ENCODE results near the gene UIMC1. TPM values are rescaled to one million over a fixed set of nuclear protein-coding genes. Genes with fewer than 3 reads are reported as not detected.
"Not testable (repeated sequence)": the region's sequence is repeated elsewhere in the genome, so short reads cannot be mapped to it uniquely, and the experiment has no call there.

UIMC1 gene
- total RNA-seq, 1 experiment from 2014 or later, result 14.9 TPM

DNA sequence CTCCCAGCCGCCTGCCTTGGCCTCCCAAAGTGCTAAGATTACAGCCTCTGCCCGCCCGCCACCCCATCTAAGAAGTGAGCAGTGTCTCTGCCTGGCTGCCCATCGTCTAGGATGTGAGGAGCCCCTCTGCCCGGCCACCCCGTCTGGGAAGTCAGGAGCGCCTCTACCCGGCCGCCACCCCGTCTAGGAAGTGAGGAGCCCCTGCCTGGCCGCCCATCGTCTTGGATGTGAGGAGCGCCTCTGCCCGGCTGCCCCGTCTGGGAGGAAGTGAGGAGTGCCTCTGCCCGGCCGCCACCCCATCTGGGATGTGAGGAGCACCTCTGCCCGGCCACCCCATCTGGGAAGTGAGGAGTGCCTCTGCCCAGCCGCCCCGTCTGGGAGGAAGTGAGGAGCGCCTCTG, 23.0 kb downstream of the UIMC1 start:
- DNase-seq (ENCODE audit: low read depth, low spot score); in situ Hi-C loops (cut with HindIII; ENCODE audit: low pct_unique_long_range_greater_than_20kb, low sequenced_read_pairs): not testable (repeated sequence)

DNA sequence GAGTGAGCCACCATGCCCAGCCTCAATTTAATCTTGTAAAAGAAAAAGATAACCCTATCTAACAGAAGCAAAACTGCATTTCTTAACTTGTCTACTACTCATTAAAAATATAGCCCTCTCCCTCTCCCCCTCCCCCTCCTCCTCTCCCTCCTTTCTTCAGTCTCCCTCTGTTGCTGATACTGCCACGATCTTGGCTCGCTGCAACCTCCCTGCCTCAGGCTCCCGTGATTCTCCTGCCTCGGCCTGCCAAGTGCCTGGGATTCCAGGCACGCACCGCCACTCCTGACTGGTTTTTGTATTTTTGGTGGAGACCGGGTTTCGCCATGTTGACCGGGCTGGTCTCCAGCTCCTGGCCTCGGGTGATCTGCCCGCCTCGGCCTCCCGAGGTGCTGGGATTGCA, 23.5 kb downstream of the UIMC1 start:
- in situ Hi-C loops (cut with HindIII; ENCODE audit: low pct_unique_long_range_greater_than_20kb, low sequenced_read_pairs); DNase-seq (ENCODE audit: low read depth, low spot score): not testable (repeated sequence)

DNA sequence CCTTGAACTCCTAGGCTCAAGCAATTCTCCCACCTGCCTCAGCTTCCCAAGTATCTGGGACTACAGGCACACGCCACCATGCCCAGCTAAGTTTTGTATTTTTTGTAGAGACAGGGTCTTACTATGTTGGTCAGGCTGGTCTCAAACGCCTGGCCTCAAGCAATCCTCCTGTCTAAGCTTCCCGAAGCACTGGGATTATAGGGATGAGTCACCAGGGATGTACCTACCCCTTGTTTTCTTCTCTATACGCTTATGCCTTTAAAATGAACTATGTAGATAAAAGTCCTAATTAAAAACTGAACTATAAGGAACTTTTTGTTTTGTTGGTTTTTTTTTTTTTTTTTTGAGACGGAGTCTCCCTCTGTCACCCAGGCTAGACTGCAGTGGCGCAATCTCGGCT, 25.8 kb downstream of the UIMC1 start:
- no peak for DNase-seq (ENCODE audit: low read depth, low spot score)
- in situ Hi-C loops (cut with HindIII; ENCODE audit: low pct_unique_long_range_greater_than_20kb, low sequenced_read_pairs), result no loop called here

DNA sequence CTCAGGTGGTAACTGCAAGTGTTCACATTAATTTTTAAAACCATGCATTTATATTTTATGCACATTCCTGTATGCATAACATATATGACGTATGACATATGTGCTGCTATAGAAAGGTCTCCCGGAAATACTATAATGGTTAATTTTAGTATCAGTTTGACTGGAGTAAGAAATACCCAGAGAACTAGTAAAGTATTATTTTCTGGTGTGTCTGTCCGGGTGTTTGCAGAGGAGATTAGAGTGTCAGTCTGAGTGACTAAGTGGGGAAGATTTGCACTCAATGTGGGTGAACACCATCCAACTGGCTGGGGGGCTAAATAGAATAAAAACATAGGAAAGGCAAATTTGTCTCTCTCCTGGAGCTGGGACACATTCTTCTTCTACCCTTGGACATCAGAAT, 26.9 kb downstream of the UIMC1 start:
- DNase-seq (ENCODE audit: low read depth, low spot score), result no peak
- in situ Hi-C loops (cut with HindIII; ENCODE audit: low pct_unique_long_range_greater_than_20kb, low sequenced_read_pairs), result no loop called here

DNA sequence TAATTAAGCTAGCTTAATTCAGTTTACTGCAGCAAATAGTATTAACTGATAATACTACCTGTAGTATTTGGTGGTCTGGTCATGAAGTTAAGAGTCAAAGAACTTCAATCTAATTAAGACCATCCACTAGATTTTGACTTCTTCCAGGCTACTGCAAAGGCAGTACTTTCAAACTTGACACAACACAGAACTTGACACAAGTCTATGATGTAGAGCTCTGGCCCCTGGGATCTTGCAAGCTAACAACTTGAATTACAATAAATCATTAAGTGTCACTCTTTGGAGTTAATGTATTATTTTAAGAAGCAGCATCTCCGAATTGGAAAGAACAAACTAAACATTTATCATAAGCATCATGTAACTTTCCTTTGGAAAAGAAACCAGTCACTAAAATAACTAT, 40.9 kb downstream of the UIMC1 start:
- in situ Hi-C loops (cut with HindIII; ENCODE audit: low pct_unique_long_range_greater_than_20kb, low sequenced_read_pairs), result no loop called here
- DNase-seq (ENCODE audit: low read depth, low spot score), result no peak

DNA sequence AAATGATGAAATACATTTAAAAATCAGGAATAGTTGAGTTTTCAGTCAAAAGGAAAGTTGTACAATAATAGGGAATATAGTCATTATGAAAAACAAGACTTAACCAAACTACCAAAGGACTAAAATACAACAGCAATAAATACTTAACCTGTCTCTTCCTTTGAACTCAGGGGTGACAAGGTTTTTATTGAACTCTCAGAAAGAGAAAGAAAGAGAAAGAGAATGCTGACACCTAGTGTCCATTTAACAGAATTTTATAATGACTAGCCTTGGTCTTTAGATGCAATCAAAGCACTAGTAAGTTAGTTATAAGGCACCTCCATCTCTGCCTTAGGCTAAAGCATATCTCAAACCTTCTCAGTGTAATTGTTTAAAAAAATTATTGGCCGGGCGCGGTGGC, 47.5 kb downstream of the UIMC1 start:
- DNase-seq (ENCODE audit: low read depth, low spot score), result peak; percentile 60
- in situ Hi-C loops (cut with HindIII; ENCODE audit: low pct_unique_long_range_greater_than_20kb, low sequenced_read_pairs), result no loop called here

DNA sequence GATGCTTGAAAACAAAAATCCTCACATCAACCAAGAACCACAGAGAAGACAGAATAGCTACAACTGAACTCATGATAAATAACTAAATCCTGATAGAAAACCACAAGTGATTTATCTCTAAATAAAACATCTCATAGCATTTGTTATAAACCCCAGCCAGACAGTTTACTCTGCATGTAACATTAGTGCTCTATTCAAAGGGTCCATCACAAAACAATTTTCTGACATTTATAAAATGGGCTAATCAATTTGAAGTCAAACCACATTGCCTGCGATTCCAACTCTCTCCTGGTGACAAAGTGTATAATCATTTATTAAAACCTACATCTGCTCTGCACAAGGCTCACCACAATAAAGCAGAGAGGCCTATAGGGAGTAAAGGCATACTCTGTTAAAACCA, 49.8 kb downstream of the UIMC1 start:
- DNase-seq (ENCODE audit: low read depth, low spot score), result no peak
- in situ Hi-C loops (cut with HindIII; ENCODE audit: low pct_unique_long_range_greater_than_20kb, low sequenced_read_pairs), result no loop called here

DNA sequence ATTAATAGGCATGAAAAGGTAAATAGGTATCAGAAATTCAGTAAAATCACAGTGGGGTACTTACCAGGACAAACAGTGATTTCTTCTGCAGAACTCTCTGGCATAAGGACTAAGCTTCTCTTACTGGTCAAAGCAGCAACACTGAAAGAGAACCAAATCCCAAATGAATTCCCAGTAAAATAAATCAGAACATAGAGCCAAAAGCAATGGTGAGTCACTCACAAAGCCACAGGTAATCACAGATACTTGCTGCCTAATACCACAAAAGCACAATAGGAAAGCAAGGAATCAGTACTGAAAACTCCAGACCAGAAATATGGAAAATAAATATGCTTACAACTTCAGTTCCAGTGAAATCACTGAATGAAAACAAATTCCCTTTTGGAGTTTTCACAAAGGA, 50.7 kb downstream of the UIMC1 start:
- in situ Hi-C loops (cut with HindIII; ENCODE audit: low pct_unique_long_range_greater_than_20kb, low sequenced_read_pairs), result no loop called here
- DNase-seq (ENCODE audit: low read depth, low spot score), result no peak

DNA sequence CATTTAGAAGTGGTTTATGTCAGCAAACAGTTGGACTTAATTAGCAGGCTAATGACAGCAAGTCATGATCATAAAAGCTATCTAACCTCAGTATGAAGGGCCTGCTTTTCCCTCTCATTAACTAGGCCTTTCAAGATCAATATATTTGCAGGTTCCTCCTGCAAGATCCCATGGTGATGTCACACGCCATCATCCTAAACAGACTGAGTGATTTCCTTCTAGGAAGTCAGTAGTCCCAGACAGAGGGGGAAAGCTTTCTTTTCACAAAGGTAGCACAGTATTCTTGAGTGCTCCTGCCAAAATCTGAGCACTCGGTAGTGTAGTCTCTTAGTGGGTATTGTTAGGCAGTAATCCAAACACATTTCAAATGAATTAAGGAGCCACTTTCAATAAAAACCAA, 52.5 kb downstream of the UIMC1 start:
- DNase-seq (ENCODE audit: low read depth, low spot score), result no peak
- in situ Hi-C loops (cut with HindIII; ENCODE audit: low pct_unique_long_range_greater_than_20kb, low sequenced_read_pairs), result no loop called here

DNA sequence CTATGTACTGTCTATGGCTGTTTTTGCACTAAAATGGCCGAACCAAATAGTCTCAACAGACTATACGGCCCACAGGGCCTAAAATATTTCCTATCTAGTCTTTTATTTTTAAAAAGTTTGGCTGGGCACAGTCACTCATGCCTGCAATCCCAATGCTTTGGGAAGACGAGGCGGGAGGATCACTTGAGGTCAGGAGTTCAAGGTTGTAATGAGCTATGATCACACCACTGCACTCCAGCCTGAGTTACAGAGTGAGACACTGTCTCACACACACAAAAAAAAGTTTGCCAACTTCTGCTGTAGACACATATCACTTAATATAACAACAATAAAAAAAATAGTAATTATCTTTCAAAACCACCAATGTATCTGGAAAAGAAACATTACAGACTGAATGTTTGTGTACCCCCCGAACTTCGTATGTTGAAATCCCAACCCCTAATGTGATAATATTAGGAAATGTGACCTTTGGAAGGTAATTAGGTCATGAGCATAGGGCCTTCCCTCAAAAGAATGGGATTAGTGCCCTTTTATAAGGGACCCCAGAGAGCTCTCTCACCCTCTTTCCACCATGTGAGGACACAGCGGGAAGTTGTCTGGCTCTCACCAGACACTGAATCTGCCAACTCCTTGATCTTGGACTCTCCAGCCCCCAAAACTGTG, 53.9 kb downstream of the UIMC1 start:
- no peak for DNase-seq (ENCODE audit: low read depth, low spot score)
- in situ Hi-C loops (cut with HindIII; ENCODE audit: low pct_unique_long_range_greater_than_20kb, low sequenced_read_pairs), result no loop called here

DNA sequence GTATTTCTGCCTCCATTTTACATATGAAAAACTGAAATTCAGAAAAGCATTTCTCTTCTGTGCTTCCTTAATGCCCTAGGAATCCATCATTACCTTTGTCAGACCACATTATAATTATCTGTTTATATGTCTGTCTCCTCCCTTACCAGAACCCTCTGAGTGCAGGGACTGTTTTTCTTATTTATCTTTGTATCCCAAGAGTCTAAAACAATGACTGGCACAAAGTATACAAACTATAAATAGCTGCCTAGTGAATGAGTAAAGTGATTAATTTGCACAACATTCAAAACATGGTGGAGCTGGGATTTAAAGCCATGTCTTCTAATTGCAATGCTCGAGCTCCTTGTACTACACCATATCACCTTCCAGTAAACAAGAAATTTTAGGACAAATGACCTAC, 58.1 kb downstream of the UIMC1 start:
- no peak for DNase-seq (ENCODE audit: low read depth, low spot score)
- in situ Hi-C loops (cut with HindIII; ENCODE audit: low pct_unique_long_range_greater_than_20kb, low sequenced_read_pairs), result no loop called here

DNA sequence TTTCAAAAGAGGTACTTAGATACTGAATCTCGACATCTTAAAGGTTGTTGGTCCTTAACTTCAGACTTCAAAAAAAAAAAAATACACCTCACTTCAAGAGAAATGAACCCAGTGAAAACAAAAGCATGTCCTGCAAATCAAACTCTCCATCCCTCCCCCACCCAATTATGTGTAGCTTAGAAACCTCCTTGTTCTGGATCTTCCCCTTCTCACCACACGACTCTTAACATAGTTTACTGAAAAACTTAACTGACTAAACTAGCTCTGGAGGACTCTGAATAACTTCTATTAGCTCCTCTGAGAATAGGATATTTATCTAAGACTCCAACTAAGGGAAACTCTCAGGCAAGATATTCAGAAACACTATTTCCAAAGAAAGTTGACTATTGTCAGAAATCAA, 58.7 kb downstream of the UIMC1 start:
- in situ Hi-C loops (cut with HindIII; ENCODE audit: low pct_unique_long_range_greater_than_20kb, low sequenced_read_pairs), result no loop called here
- DNase-seq (ENCODE audit: low read depth, low spot score), result no peak

DNA sequence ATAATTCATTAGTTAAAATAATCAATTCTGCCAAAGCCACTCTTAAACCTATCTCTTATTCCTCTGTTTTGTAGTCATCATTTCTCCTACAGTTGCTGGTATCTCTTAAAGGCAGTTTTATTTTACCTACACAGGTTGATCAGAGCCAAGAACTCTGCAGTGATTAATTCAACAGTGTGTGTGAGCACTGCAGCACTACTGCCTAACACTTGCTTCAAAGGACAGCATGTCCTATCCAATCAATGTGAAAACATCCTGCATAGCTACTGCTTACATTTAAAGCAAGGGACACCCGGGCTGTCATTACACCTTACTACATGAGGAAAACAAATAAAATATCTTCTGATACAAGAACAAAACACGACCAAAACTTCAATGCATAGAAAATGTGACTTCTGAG, 62.3 kb downstream of the UIMC1 start:
- DNase-seq (ENCODE audit: low read depth, low spot score), result no peak
- in situ Hi-C loops (cut with HindIII; ENCODE audit: low pct_unique_long_range_greater_than_20kb, low sequenced_read_pairs), result no loop called here

DNA sequence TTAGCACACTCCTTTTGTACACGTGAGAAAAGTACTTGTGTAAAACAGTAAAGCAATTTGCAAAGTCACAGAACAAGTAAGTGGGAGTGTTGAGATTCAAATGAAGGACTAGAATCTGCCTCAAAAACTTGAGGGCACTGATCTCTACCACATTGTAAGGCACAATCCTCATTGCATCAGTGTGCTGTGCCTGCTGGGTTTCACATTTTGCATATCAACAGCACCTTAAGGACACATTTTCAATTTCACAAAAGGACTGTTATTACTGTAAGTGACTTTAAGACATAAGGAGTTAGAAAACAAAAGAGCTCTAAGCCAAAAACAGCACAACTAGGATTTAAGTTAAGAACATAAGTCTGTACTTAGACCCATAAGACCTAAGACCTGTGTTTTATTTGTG, 62.8 kb downstream of the UIMC1 start:
- in situ Hi-C loops (cut with HindIII; ENCODE audit: low pct_unique_long_range_greater_than_20kb, low sequenced_read_pairs), result no loop called here
- DNase-seq (ENCODE audit: low read depth, low spot score), result no peak

DNA sequence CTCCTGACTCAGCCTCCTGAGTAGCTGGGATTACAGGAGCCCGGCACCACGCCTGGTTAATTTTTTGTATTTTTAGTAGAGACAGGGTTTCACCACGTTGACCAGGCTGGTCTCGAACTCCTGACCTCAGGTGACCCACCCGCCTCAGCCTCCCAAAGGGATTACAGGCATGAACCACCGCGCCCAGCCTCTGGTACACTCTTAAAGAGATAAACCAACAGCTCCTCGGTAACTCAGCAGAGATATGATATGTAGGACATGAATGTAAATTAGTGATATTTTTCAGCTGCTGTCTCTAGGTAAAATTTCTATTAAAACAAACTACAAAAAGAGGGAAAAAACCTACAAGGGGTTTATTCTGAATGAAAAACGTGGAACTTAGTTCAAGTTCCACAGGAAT, 64.6 kb downstream of the UIMC1 start:
- no peak for DNase-seq (ENCODE audit: low read depth, low spot score)
- in situ Hi-C loops (cut with HindIII; ENCODE audit: low pct_unique_long_range_greater_than_20kb, low sequenced_read_pairs), result no loop called here

DNA sequence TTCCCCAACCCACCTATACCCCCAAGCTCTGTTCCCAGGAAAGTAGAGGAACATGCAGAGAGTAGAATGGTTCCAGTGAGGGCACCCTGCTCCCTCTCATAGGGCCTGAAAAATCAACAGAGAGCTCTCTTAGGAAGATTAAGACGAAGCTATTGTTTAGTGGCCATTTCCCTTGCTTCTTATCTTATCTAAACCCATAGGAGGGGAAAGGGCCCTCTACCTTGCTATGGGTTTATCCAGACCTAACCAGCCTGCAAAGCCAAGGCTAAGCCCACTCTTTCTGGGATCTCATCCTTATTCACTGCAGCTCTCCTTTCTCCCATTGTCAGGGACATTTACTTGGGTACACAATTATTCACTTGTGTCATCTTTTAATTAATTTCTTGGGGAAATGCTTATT, 68.1 kb downstream of the UIMC1 start:
- in situ Hi-C loops (cut with HindIII; ENCODE audit: low pct_unique_long_range_greater_than_20kb, low sequenced_read_pairs), result no loop called here
- no peak for DNase-seq (ENCODE audit: low read depth, low spot score)

DNA sequence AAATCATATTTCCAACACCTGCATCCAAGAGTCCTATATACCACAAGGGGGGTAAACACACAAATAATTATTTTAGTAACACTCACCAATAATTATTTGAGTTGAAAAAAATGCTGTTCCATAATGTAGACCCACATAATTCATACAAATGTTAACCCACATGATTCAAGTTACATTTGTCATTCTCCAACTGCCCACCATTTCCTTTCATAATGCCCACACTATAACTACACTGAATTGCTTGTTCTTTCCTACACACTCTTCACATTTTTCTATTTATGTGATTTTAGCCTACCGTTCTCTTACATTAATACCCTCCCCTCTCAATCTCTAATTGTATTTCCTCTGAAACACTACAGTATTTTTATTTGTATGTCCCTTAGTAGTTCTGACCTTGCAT, 71.6 kb downstream of the UIMC1 start:
- in situ Hi-C loops (cut with HindIII; ENCODE audit: low pct_unique_long_range_greater_than_20kb, low sequenced_read_pairs), result no loop called here
- DNase-seq (ENCODE audit: low read depth, low spot score), result no peak

DNA sequence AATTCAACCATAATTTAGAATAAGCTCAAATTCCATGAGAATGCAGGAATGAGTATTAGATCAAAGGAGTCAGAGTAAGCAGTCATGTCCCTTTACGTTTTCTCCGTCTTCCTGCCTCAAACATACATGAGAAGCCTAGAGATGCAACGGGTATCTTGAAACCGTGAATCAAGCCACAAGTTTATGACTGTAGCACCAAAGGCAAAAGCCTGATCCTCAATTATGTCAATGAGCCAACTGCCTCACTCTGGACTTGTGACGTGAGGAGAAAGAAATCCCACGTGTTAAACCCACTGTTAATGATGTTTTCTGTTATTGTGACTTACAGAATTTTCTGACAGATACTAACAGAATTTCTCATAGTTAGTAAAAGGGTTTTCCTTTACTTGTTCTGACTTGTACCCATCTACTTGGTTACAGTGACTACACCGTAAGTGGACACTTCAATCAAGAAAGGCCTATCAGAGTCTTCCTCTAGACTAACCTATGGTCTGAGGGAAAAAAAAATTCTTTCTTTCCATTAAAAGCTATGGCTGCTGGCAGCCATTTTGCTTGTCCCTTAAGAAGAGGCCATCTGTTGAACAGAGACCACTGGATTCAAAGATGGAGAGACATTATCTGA, 72.2 kb downstream of the UIMC1 start:
- no peak for DNase-seq (ENCODE audit: low read depth, low spot score)
- in situ Hi-C loops (cut with HindIII; ENCODE audit: low pct_unique_long_range_greater_than_20kb, low sequenced_read_pairs), result no loop called here

DNA sequence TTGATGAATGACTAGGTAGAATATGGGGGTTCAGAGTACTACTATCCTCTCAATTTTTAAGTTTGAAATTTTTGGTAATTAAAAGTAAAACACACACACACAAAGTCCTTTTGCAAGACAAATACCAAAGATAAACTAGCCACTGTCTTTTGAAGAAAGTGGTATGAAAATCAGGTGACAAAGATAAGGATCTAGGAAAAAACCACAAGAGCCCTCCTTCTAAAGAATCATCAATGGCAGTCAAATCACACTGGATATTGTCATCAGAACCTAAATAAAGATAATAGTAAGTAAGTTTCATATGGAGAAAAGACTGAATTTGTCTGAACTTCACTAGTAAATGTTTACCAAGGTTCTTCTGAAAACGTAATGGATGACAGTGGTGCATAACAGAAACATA, 76.9 kb downstream of the UIMC1 start:
- no peak for DNase-seq (ENCODE audit: low read depth, low spot score)
- in situ Hi-C loops (cut with HindIII; ENCODE audit: low pct_unique_long_range_greater_than_20kb, low sequenced_read_pairs), result no loop called here

DNA sequence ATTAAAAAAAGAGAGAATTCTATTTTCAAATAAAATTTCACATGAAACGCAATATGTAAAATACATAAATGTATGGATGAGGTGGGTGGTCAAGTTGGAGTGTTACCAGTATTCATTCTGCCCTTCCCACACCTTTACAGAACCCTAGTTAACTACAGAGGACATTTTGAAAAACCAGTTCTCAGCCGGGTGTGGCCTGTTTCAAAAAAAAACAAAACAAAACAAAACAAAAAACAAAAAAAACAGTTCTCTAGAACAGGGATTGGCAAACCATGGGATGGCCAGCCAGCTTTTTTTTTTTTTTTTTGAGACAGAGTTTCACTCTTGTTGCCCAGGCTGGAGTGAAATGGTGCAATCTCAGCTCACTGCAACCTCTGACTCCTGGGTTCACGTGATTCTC, 79.0 kb downstream of the UIMC1 start:
- no peak for DNase-seq (ENCODE audit: low read depth, low spot score)
- in situ Hi-C loops (cut with HindIII; ENCODE audit: low pct_unique_long_range_greater_than_20kb, low sequenced_read_pairs), result no loop called here

Data from SK-MEL-5 (cell line).